SU-DHL-6 (cell line): ENCODE data around the gene ZC3H7A.

Source experiments
- EZH2phosphoT487 ChIP-seq: fragments of 200-600 bp; sonication (generic), shearing (Covaris generic); conservative IDR thresholded peaks from 2 replicates; pipeline ENCODE4 v1.6.1; 2018; ENCODE audit warnings: mild to moderate bottlenecking, antibody characterized with exemption, low read length, moderate library complexity, mixed read lengths
- TF ChIP-seq, protein P1 (sequence below): fragments of 200-600 bp; sonication (generic); IDR thresholded peaks from one replicate; pipeline ENCODE4 v1.5.1; 2017; ENCODE audit warnings: antibody characterized with exemption, mild to moderate bottlenecking, low read length, moderate library complexity; ENCODE audit not compliant: insufficient read depth, poor library complexity, severe bottlenecking

DNA sequence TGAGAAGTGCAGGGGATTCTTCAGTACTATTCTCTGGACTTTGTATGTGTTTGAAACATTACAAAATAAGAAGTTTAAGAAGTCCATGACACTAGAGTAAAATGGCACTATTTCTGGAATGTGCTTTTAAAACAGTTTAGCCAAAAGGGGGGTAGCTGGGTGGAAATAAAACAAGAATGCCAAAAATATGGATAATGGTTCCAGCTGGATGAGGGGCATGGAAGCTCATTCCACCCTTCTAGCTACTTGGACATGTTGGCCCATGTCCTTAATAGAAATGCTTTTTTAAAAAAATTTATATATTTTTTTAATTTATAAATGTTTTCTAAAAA, 13.1 kb downstream of the ZC3H7A start:
- TF ChIP-seq, protein P1, sequence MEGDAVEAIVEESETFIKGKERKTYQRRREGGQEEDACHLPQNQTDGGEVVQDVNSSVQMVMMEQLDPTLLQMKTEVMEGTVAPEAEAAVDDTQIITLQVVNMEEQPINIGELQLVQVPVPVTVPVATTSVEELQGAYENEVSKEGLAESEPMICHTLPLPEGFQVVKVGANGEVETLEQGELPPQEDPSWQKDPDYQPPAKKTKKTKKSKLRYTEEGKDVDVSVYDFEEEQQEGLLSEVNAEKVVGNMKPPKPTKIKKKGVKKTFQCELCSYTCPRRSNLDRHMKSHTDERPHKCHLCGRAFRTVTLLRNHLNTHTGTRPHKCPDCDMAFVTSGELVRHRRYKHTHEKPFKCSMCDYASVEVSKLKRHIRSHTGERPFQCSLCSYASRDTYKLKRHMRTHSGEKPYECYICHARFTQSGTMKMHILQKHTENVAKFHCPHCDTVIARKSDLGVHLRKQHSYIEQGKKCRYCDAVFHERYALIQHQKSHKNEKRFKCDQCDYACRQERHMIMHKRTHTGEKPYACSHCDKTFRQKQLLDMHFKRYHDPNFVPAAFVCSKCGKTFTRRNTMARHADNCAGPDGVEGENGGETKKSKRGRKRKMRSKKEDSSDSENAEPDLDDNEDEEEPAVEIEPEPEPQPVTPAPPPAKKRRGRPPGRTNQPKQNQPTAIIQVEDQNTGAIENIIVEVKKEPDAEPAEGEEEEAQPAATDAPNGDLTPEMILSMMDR: no peak
- TF ChIP-seq EZH2phosphoT487: no peak
